ENCODE measurements around the gene OTUB1. TPM values are rescaled to one million over a fixed set of nuclear protein-coding genes. Genes with fewer than 3 reads are reported as not detected.

Gene OTUB1
- total RNA-seq, 3 donors from 2014 or later (not counting 1 experiment from before 2014, with no cell fraction given), result 73.6 to 88.9 (median 82.4) TPM

GRCh38 chr11:64003807-64004589 is 17.8 kb downstream of the OTUB1 start:
- H3K36me3 Mint-ChIP-seq, result no peaks in the 10 kb centered on the region
- 70% methylated on average over 23 of the region's 23 CpGs for WGBS (ENCODE audit: insufficient coverage)
- H3K4me3 Mint-ChIP-seq, result no peak overlapping the region
- Histone ChIP-seq H3K36me3 (ENCODE audit: control insufficient read depth, insufficient read depth, low read length) (no peaks in the 10 kb centered on the region), H3K4me3 (ENCODE audit: low read length) (no peak overlapping the region), H3K27me3 (ENCODE audit: control insufficient read depth, insufficient read depth, low read length) (peaks cover 13% of the 10 kb centered on the region), H3K27ac (ENCODE audit: low read length) (no peak overlapping the region), H3K9me3 (ENCODE audit: control insufficient read depth, insufficient read depth, low read length) (no peaks in the 10 kb centered on the region), H3K4me1 (ENCODE audit: control insufficient read depth, insufficient read depth, low read length) (peaks cover 31% of the 10 kb centered on the region)
- ATAC-seq (no peak), DNase-seq (no peak)
- TF ChIP-seq CTCF (IDR thresholded peaks at IDR 0.05), result no peak
- no peaks in the 10 kb centered on the region for H3K9me3 Mint-ChIP-seq
- peaks cover 22 to 42% of the 10 kb centered on the region in 2 donors for H3K27me3 Mint-ChIP-seq (ENCODE audit: low read depth in 2 of 2)
- H3K4me1 Mint-ChIP-seq, result peaks cover 13 to 20% of the 10 kb centered on the region in 2 donors
- no peak overlapping the region for H3K27ac Mint-ChIP-seq
- intact Hi-C loops (cut with micrococcal nuclease), result no loop called here

GRCh38 chr11:64004590-64004984 is 18.3 kb downstream of the OTUB1 start:
- Histone ChIP-seq H3K36me3 (ENCODE audit: control insufficient read depth, insufficient read depth, low read length) (no peaks in the 10 kb centered on the region), H3K4me1 (ENCODE audit: control insufficient read depth, insufficient read depth, low read length) (peaks cover 25% of the 10 kb centered on the region), H3K4me3 (ENCODE audit: low read length) (no peak overlapping the region), H3K9me3 (ENCODE audit: control insufficient read depth, insufficient read depth, low read length) (no peaks in the 10 kb centered on the region), H3K27ac (ENCODE audit: low read length) (no peak overlapping the region), H3K27me3 (ENCODE audit: control insufficient read depth, insufficient read depth, low read length) (peaks cover 13% of the 10 kb centered on the region)
- Mint-ChIP-seq H3K4me3 (no peak overlapping the region), H3K36me3 (no peaks in the 10 kb centered on the region), H3K4me1 (peaks cover 13 to 20% of the 10 kb centered on the region in 2 donors), H3K27me3 (ENCODE audit: low read depth in 2 of 2) (peaks cover 22 to 42% of the 10 kb centered on the region in 2 donors), H3K27ac (no peak overlapping the region), H3K9me3 (no peaks in the 10 kb centered on the region)
- no peak for DNase-seq
- 81% methylated on average over 4 of the region's 4 CpGs for WGBS (ENCODE audit: insufficient coverage)
- ATAC-seq, result no peak
- intact Hi-C loops (cut with micrococcal nuclease), result no loop called here
- no peak for TF ChIP-seq CTCF (IDR thresholded peaks at IDR 0.05)

GRCh38 chr11:64005691-64006090 is 19.5 kb downstream of the OTUB1 start:
- intact Hi-C loops (cut with micrococcal nuclease), result no loop called here
- no peaks in the 10 kb centered on the region for H3K36me3 ChIP-seq (ENCODE audit: control insufficient read depth, insufficient read depth, low read length)
- Mint-ChIP-seq H3K4me1 (peaks cover 13 to 29% of the 10 kb centered on the region in 2 donors), H3K27me3 (ENCODE audit: low read depth in 2 of 2) (peaks cover 22 to 42% of the 10 kb centered on the region in 2 donors), H3K9me3 (peaks cover 0 to under 1% of the 10 kb centered on the region in 2 donors), H3K36me3 (no peaks in the 10 kb centered on the region), H3K27ac (no peak overlapping the region), H3K4me3 (no peak overlapping the region)
- WGBS (ENCODE audit: insufficient coverage), result 88% methylated on average over 4 of the region's 4 CpGs
- DNase-seq, result no peak
- H3K27ac ChIP-seq (ENCODE audit: low read length), result no peak overlapping the region
- TF ChIP-seq CTCF (IDR thresholded peaks at IDR 0.05), result no peak
- peaks cover 9% of the 10 kb centered on the region for H3K27me3 ChIP-seq (ENCODE audit: control insufficient read depth, insufficient read depth, low read length)
- no peak for ATAC-seq
- H3K9me3 ChIP-seq (ENCODE audit: control insufficient read depth, insufficient read depth, low read length), result peaks cover 3% of the 10 kb centered on the region
- H3K4me3 ChIP-seq (ENCODE audit: low read length), result no peak overlapping the region
- H3K4me1 ChIP-seq (ENCODE audit: control insufficient read depth, insufficient read depth, low read length), result peaks cover 18% of the 10 kb centered on the region

All from natural killer cell (primary cell).